NB4 (cell line): ENCODE data around the gene ZFHX3.
A peak's percentile ranks its signal among the peaks of the same experiment; 100 is the strongest.

Experiments used
- DNase-seq: peaks from one replicate; pipeline ENCODE4 v3.0.0; 2010; ENCODE audit warnings: low read depth
- H3K4me3 ChIP-seq: one replicate; pipeline ENCODE4 v1.5.1; 2011; ENCODE audit warnings: mild to moderate bottlenecking, low read depth, low read length, moderate library complexity
- CTCF ChIP-seq: IDR thresholded peaks from one replicate; pipeline ENCODE4 v1.5.1; 2012; ENCODE audit warnings: low read depth, low read length
- MAX ChIP-seq: IDR thresholded peaks from 2 replicates; pipeline ENCODE4 v1.6.1; 2011; ENCODE audit warnings: low read depth, low read length
- MYC ChIP-seq: IDR thresholded peaks from 2 replicates; pipeline ENCODE4 v1.6.1; 2011; ENCODE audit warnings: low read depth, low read length
- POLR2A ChIP-seq: IDR thresholded peaks from 2 replicates; pipeline ENCODE4 v1.6.1; 2011; ENCODE audit warnings: mild to moderate bottlenecking; ENCODE audit not compliant: insufficient read length; ENCODE audit errors: extremely low read depth

ZFHX3 gene

DNA sequence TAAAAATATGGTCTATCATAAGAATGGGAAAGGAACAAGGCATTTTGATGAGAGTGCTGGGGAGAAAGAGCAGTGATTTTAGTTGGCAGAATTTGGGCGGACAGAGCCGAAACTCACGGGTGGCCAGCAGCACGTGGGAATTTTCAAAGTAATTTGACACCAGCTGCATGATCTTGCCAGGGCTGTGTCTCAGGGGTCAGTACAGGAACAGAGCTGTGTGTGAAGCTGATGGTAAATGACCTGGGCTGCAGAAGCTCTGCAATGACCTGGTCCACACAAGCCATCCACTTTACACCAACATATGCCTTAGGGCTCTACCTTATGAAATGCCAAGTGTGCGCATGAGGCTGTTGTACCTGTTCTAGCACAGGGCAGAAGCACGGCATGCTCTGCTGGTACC, 112.0 kb downstream of the ZFHX3 start:
- H3K4me3 ChIP-seq, result no peak overlapping the region
- no peak for DNase-seq
- no peak for TF ChIP-seq CTCF
- TF ChIP-seq POLR2A, result no peak
- no peak for TF ChIP-seq MAX
- no peak for TF ChIP-seq MYC

DNA sequence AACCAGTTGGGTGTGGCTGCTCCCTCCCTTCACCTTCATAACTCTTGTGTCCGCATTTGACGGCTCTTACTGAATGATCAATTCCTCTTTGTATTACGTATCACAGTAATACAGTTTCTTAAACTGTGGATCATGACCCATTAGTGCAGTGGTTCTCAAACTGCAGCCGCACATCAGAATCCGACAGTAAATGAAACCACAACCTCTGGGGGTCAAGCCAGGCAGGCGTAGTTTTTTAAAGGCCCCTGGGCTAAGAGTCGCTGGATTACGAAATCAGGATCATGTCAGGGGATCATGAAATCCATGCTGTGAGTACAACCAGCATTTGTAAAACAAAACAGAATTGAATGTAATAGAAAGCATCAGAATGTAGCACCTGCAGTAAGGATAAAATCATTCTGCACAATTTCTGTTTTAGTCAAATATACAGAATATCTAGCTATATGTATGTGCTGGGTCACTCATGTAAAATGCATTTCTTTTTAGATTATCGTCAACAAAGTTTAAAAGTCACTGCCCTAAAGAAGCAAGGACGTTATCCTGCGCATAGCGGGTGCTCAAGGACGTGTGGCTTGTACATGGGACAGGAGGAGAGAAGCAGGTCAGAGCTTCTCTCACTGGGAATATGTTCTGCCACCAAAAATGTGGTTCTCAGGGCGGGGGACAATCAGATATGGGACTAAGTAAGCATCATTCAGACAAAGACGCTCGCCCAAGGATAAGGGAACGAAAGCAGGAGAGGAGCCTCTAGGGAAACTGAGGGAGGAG, 113.1 kb downstream of the ZFHX3 start:
- no peak for TF ChIP-seq CTCF
- H3K4me3 ChIP-seq, result no peak overlapping the region
- DNase-seq, result peak; percentile 88

- DNase-seq, result no peak
- no peak overlapping the region for H3K4me3 ChIP-seq
- TF ChIP-seq MYC (no peak), CTCF (no peak), MAX (no peak), POLR2A (no peak)
These were observed 115.1 kb downstream of the ZFHX3 start for GRCh38 chr16:72932677-72933335.

- peak overlapping the region; percentile 50 for H3K4me3 ChIP-seq
- TF ChIP-seq CTCF, result no peak
- no peak for TF ChIP-seq POLR2A
- no peak for TF ChIP-seq MAX
- no peak for TF ChIP-seq MYC
- peak; percentile 34 for DNase-seq
These were observed 115.9 kb downstream of the ZFHX3 start for GRCh38 chr16:72932050-72932449.

- no peak overlapping the region for H3K4me3 ChIP-seq
- no peak for DNase-seq
- no peak for TF ChIP-seq MYC
- TF ChIP-seq CTCF, result no peak
- no peak for TF ChIP-seq MAX
- no peak for TF ChIP-seq POLR2A
These were observed 117.5 kb downstream of the ZFHX3 start for GRCh38 chr16:72930396-72930795.
